Gastrocnemius medialis (tissue), 4 donors: Measurements from ENCODE around the gene SLC43A3.

Experiments
- POLR2A ChIP-seq, 2 donors: fragments of 450-650 bp; IDR thresholded peaks; one replicate each; pipeline ENCODE4 v1.6.1; 2017; ENCODE audit warnings: antibody characterized with exemption in 2 of 2, mild to moderate bottlenecking in 2 of 2, moderate library complexity in 2 of 2
- TF ChIP-seq, protein P1 (sequence below), 5 experiments: fragments of 450-650 bp in 3 of 5; fragments of 200-600 bp in 2 of 5; sonication (generic) in 2 of 5; IDR thresholded peaks in 4 of 5; conservative IDR thresholded peaks in 1 of 5; 1 replicate in 4 of 5; 2 replicates in 1 of 5; pipeline ENCODE4 v1.5.1; 2016 to 2019; ENCODE audit warnings: antibody characterized with exemption in 5 of 5, mild to moderate bottlenecking in 3 of 5, moderate library complexity in 3 of 5

DNA sequence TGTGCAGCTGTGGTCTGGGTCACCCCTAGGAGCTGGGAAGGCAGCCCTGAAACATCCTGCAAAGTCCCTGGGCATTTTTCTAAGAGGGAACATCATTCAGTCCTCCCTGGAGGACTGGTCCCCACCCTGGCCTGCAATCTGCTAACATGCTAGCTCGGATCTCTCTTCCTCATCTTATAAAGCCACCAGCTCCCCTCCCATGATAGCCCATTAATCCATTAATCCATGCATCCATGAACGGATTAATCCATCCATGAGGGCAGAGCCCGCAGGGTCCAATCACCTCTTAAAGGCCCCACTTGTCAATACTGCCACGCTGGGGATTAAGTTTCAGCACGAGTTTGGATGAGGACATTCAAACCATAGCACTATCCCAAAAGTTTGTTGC, 58.1 kb downstream of the SLC43A3 start:
- TF ChIP-seq POLR2A (IDR thresholded peaks at IDR 0.05), result no peak
- TF ChIP-seq, protein P1, sequence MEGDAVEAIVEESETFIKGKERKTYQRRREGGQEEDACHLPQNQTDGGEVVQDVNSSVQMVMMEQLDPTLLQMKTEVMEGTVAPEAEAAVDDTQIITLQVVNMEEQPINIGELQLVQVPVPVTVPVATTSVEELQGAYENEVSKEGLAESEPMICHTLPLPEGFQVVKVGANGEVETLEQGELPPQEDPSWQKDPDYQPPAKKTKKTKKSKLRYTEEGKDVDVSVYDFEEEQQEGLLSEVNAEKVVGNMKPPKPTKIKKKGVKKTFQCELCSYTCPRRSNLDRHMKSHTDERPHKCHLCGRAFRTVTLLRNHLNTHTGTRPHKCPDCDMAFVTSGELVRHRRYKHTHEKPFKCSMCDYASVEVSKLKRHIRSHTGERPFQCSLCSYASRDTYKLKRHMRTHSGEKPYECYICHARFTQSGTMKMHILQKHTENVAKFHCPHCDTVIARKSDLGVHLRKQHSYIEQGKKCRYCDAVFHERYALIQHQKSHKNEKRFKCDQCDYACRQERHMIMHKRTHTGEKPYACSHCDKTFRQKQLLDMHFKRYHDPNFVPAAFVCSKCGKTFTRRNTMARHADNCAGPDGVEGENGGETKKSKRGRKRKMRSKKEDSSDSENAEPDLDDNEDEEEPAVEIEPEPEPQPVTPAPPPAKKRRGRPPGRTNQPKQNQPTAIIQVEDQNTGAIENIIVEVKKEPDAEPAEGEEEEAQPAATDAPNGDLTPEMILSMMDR (IDR thresholded peaks at IDR 0.05 in 4 of 5, conservative IDR thresholded peaks at IDR 0.05 in 1 of 5), result no peak
